Progenitor cell of endocrine pancreas (in vitro differentiated cells): ENCODE measurements around the gene CEP112. TPM values are rescaled to one million over a fixed set of nuclear protein-coding genes. Genes with fewer than 3 reads are reported as not detected.

Experiments used
- DNase-seq: peaks from one replicate; pipeline ENCODE4 v3.0.0; 2021; ENCODE audit warnings: low spot score; ENCODE audit not compliant: unreplicated experiment
- H3K27ac Mint-ChIP-seq: 2 replicates; pipeline ENCODE4 v1.8.0; 2021; ENCODE audit warnings: mild to moderate bottlenecking, moderate library complexity, mixed read lengths
- H3K27me3 Mint-ChIP-seq: 2 replicates; pipeline ENCODE4 v1.8.0; 2021; ENCODE audit warnings: mixed read lengths
- H3K36me3 Mint-ChIP-seq: 2 replicates; pipeline ENCODE4 v1.8.0; 2022; ENCODE audit warnings: mixed read lengths; ENCODE audit not compliant: insufficient read depth
- H3K4me1 Mint-ChIP-seq: 2 replicates; pipeline ENCODE4 v1.8.0; 2021; ENCODE audit warnings: low read depth, mixed read lengths
- H3K4me3 Mint-ChIP-seq: 2 replicates; pipeline ENCODE4 v1.8.0; 2021; ENCODE audit warnings: low read depth, mild to moderate bottlenecking, moderate library complexity, mixed read lengths
- H3K9me3 Mint-ChIP-seq: 2 replicates; pipeline ENCODE4 v1.8.0; 2021; ENCODE audit warnings: low read depth, mixed read lengths
- CTCF ChIP-seq: fragments of 200-600 bp; sonication (generic); IDR thresholded peaks from one replicate; pipeline ENCODE4 v1.5.0; 2021; ENCODE audit warnings: antibody characterized with exemption, mild to moderate bottlenecking; ENCODE audit not compliant: unreplicated experiment
- total RNA-seq: library from RNA; stranded (reverse); gene quantifications from 2 replicates; pipeline ENCODE4 v1.2.1, GENCODE V29; 2021

CEP112 gene
- total RNA-seq, 1 donor from 2014 or later = 24.3 TPM

- no peak for TF ChIP-seq CTCF
- Mint-ChIP-seq H3K27ac (no peak overlapping the region), H3K4me3 (no peak overlapping the region), H3K27me3 (no peaks in the 10 kb centered on the region), H3K36me3 (no peaks in the 10 kb centered on the region), H3K9me3 (no peaks in the 10 kb centered on the region), H3K4me1 (peaks cover 1% of the 10 kb centered on the region)
- DNase-seq = no peak
Measured at GRCh38 chr17:65749479-65749878, 442.5 kb downstream of the CEP112 start.

- no peaks in the 10 kb centered on the region for H3K36me3 Mint-ChIP-seq
- H3K27ac Mint-ChIP-seq = no peak overlapping the region
- TF ChIP-seq CTCF = no peak
- H3K4me1 Mint-ChIP-seq = peaks cover 1% of the 10 kb centered on the region
- H3K4me3 Mint-ChIP-seq = no peak overlapping the region
- no peaks in the 10 kb centered on the region for H3K9me3 Mint-ChIP-seq
- no peak for DNase-seq
- H3K27me3 Mint-ChIP-seq = no peaks in the 10 kb centered on the region
Measured at GRCh38 chr17:65745241-65745640, 446.7 kb downstream of the CEP112 start.

DNA sequence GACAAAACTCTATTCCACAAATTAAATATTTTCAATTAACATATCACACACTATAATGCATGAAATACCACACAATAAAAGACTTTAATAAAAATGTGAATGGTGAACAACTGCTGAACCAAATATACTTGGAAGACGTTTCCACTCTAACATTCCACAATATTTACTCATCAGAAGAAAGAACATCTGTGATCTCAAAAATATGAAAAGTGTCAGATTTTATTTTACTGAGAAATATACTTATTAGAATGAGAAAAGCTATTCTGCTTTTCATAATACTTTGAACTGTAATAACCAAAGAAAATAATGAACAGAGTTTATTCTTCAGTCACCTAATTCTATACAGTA is 448.7 kb downstream of the CEP112 start:
- H3K27me3 Mint-ChIP-seq = no peaks in the 10 kb centered on the region
- peaks cover 1% of the 10 kb centered on the region for H3K36me3 Mint-ChIP-seq
- no peak for TF ChIP-seq CTCF
- H3K4me1 Mint-ChIP-seq = no peaks in the 10 kb centered on the region
- no peaks in the 10 kb centered on the region for H3K9me3 Mint-ChIP-seq
- H3K27ac Mint-ChIP-seq = no peak overlapping the region
- no peak for DNase-seq
- no peak overlapping the region for H3K4me3 Mint-ChIP-seq

- H3K4me1 Mint-ChIP-seq = no peaks in the 10 kb centered on the region
- H3K4me3 Mint-ChIP-seq = no peak overlapping the region
- H3K27ac Mint-ChIP-seq = no peak overlapping the region
- H3K27me3 Mint-ChIP-seq = no peaks in the 10 kb centered on the region
- H3K36me3 Mint-ChIP-seq = peaks cover 1% of the 10 kb centered on the region
- H3K9me3 Mint-ChIP-seq = no peaks in the 10 kb centered on the region
- TF ChIP-seq CTCF = no peak
- DNase-seq = no peak
Measured at GRCh38 chr17:65742403-65743307, 449.3 kb downstream of the CEP112 start.

- DNase-seq = no peak
- Mint-ChIP-seq H3K27me3 (no peaks in the 10 kb centered on the region), H3K9me3 (no peaks in the 10 kb centered on the region), H3K27ac (no peak overlapping the region), H3K4me1 (no peaks in the 10 kb centered on the region), H3K4me3 (no peak overlapping the region), H3K36me3 (peaks cover 1% of the 10 kb centered on the region)
- TF ChIP-seq CTCF = no peak
Measured at GRCh38 chr17:65741710-65742109, 450.2 kb downstream of the CEP112 start.
